Measurements from ENCODE around the gene SFT2D1.
A peak's percentile ranks its signal among the peaks of the same experiment; 100 is the strongest.
"Not testable (repeated sequence)": the region's sequence is repeated elsewhere in the genome, so short reads cannot be mapped to it uniquely, and the experiment has no call there.

Gene SFT2D1

DNA sequence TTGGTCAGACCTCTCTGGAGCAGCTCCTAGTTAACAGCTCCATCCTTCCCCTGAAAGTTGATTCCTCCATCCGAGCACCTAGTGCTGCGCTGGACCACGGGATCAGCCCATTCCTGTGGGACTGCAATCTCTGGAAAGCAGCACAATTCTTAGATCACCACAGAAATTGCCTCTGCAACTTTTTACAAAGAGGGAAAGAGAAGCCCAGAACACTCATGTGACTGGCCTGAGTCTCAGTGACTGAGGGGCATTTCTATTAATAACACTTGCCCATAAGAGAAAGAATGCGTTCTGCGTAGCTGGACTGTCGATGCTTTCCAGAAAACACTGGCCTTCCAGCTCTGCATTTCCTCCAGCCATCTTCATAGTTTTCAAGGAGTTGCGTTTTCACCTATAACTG, 22.1 kb upstream of the SFT2D1 start:
- no peak overlapping the region for H3K4me3 ChIP-seq (ENCODE audit: low read depth, low read length)

DNA sequence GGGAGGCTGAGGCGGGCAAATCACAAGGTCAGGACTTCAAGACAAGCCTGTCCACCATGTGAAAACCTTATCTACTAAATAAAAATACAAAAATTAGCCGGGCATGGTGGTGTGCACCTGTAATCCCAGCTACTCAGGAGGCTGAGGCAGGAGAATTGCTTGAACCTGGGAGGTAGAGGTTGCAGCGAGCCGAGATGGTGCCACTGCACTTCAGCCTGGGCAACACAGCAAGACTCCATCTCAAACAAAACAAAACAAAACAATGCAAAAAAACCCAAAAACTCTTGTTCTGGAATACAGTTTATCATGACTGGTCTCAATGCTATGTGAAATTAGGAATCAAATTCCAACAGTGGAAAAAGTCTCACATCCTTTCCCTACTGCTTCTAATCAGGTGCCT, 20.1 kb upstream of the SFT2D1 start:
- not testable (repeated sequence) for H3K4me3 ChIP-seq (ENCODE audit: low read depth, low read length)

GRCh38 chr6:166361077-166361429, 18.7 kb upstream of the SFT2D1 start:
- H3K4me3 ChIP-seq (ENCODE audit: low read depth, low read length), result no peak overlapping the region

- H3K4me3 ChIP-seq (ENCODE audit: low read depth, low read length), result no peak overlapping the region
These were observed 18.1 kb upstream of the SFT2D1 start for GRCh38 chr6:166360243-166361076.

- no peak overlapping the region for H3K4me3 ChIP-seq (ENCODE audit: low read depth, low read length)
These were observed 13.2 kb upstream of the SFT2D1 start for GRCh38 chr6:166355552-166355951.

- no peak overlapping the region for H3K4me3 ChIP-seq (ENCODE audit: low read depth, low read length)
These were observed 12.6 kb upstream of the SFT2D1 start for GRCh38 chr6:166354965-166355364.

DNA sequence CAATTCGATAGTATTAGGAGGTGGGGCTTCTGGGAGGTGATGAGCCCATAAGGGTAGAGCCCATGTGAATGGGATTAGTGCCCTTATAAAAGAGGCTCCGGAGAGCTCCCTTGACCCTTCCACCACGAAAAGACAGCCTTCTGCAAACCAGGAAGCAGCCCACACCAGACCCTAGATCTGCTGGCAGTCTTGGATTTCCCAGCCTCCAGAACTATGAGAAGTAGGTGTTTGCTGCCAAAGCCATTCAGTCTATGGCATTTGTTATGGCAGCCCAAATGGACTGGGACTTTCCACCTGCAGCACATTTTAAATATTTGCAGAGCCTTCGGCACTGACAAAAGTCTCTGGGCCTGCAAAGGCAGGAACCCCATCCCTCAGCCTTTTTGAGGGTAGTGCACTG, 11.8 kb upstream of the SFT2D1 start:
- H3K4me3 ChIP-seq (ENCODE audit: low read depth, low read length), result no peak overlapping the region

GRCh38 chr6:166353507-166353906, 11.2 kb upstream of the SFT2D1 start:
- H3K4me3 ChIP-seq (ENCODE audit: low read depth, low read length), result no peak overlapping the region

GRCh38 chr6:166352923-166353322, 10.6 kb upstream of the SFT2D1 start:
- H3K4me3 ChIP-seq (ENCODE audit: low read depth, low read length), result no peak overlapping the region

GRCh38 chr6:166351715-166352285, 9.5 kb upstream of the SFT2D1 start:
- H3K4me3 ChIP-seq (ENCODE audit: low read depth, low read length), result no peak overlapping the region

GRCh38 chr6:166348305-166348949, 6.1 kb upstream of the SFT2D1 start:
- no peak overlapping the region for H3K4me3 ChIP-seq (ENCODE audit: low read depth, low read length)

DNA sequence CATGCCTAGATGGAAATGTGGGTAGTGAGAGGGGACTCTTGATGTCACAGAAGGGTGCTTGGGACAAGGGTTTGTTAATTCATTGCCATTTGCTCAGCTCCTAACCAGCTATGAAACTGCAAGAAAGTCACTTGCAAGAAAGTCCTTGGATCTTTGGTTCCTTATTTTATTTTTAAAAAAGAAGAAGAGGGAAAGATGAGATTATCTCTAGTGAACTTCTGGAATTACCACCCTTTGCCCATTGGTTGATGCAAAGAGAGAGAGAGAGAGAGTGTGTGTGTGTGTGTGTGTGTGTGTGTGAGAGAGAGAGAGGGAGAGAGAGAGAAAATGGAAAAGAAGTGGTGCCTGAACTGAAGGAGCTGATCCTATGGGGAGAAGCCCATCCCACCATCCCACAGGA, 4.6 kb upstream of the SFT2D1 start:
- no peak overlapping the region for H3K4me3 ChIP-seq (ENCODE audit: low read depth, low read length)

DNA sequence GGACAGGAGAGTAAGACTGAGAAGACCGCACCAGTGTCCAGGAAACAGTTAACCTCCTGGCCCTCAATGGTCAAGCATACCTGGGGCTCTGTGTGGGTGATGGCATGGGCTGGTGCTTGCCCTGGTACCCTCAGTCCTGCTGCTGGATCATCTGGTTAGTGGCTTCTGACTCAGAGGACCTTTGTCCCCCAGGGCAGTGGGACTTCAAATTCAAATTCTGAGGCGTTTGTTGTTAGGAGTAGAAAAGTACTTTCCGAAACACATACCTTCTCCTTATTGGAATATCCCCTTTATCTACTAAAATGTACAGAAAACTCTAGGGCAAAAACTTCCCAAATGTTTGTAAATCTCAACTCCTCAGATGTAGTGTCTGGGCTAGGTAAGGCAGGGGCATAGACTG, 4.1 kb upstream of the SFT2D1 start:
- H3K4me3 ChIP-seq (ENCODE audit: low read depth, low read length), result no peak overlapping the region

DNA sequence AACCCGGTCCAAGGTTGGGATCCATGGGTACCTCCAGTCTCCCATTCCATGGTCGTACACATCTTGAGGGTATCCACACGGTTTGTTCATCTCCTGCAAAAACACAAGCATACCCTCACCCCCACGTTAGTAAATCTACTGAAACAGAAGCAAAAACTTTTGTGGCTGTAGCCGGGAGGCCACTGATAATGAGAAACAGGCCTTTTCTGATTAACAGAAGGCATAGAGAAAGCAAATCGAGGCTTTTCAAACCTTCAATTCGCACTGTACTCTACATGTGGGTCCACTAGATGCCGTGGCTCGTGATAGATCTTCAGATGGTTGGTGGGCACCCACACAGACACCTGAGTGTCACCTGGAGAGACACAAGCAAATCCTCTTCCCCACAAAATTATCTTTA, 3.3 kb upstream of the SFT2D1 start:
- H3K4me3 ChIP-seq (ENCODE audit: low read depth, low read length), result not testable (repeated sequence)

GRCh38 chr6:166344921-166345320, 2.6 kb upstream of the SFT2D1 start:
- not testable (repeated sequence) for H3K4me3 ChIP-seq (ENCODE audit: low read depth, low read length)

GRCh38 chr6:166344240-166344639, 1.9 kb upstream of the SFT2D1 start:
- no peak overlapping the region for H3K4me3 ChIP-seq (ENCODE audit: low read depth, low read length)

- peak overlapping the region; percentile 76 for H3K4me3 ChIP-seq (ENCODE audit: low read depth, low read length)
These were observed 774 bp upstream of the SFT2D1 start for GRCh38 chr6:166343150-166343487.

DNA sequence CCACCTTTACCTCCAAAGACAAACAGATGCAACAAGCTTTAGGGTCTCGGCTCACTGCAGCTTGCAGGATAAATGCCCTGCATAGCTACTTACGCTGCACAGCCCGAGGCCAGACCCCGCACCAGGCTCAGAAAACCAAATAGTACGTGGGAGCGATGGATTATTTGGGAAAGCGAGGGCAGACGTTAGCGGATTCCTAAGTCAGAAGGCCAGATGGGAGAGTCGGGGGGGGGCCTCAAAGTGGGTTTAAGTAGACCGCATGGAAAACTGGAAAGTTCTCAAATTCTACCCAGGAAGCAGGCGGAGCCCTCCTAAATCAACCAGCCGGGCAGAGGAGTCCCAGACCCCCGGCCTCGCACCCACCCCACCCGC, 382 bp downstream of the SFT2D1 start:
- peak overlapping the region; percentile 76 for H3K4me3 ChIP-seq (ENCODE audit: low read depth, low read length)

- peak overlapping the region; percentile 76 for H3K4me3 ChIP-seq (ENCODE audit: low read depth, low read length)
These were observed 881 bp downstream of the SFT2D1 start for GRCh38 chr6:166341464-166341863.

DNA sequence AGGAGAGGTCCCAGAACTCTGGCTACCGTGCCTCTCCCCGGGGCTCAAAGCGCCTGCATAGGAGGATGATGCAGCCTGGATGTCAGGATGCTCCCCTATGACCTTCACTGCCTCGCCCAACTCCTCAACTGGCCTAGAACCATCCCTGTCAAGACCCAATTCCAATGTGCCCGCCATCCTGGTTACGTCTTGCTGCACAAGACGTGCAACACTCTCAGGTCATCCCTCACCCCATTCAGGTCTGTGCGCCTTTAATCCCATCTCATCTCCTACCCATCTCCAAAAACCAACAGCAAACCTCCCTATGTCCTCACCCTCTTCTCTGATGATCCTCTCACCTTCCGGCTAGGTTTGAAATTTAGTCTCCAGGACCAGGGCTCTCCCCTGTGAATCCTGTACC, 3.5 kb downstream of the SFT2D1 start:
- no peak overlapping the region for H3K4me3 ChIP-seq (ENCODE audit: low read depth, low read length)

DNA sequence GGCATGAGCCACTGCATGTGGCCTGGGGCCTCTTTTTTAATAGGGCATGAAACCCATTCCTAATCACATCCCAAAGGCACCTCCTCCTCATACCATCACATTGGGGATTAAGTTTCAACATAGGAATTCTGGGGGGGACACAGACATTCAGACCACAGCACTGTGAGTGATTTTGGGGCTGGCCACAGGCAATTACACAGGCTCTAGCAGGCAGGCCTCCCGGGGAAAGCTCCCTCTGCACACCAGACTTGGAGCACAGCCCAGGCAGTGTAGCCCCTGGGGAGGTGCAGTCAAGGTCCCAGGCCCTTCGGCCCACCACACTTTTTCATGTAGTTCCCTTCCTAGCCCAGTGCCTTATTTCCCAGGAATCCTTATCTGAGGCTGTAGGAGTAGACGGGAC, 5.5 kb downstream of the SFT2D1 start:
- H3K4me3 ChIP-seq (ENCODE audit: low read depth, low read length), result no peak overlapping the region

Measured in iPS-11a (cell line).